GM23338 (cell line): ENCODE measurements around the gene PPFIA2. TPM values are rescaled to one million over a fixed set of nuclear protein-coding genes. Genes with fewer than 3 reads are reported as not detected.

ENCODE experiments used
- ATAC-seq: fragments of 200-7000 bp; cut with Tn5 transposase; 3 replicates; pipeline ENCODE4 v1.9.1; 2020
- DNase-seq: peaks from one replicate; pipeline ENCODE4 v3.0.0-alpha.2; 2015; ENCODE audit warnings: low spot score
- H2AFZ ChIP-seq: fragments of 200-600 bp; sonication (generic); 2 replicates; pipeline ENCODE4 v1.8.0; 2016; ENCODE audit warnings: antibody characterized with exemption, mild to moderate bottlenecking, moderate library complexity
- H3F3A ChIP-seq: fragments of 200-600 bp; sonication (generic); replicated peaks from 2 replicates; pipeline ENCODE4 v1.8.0; 2017; ENCODE audit warnings: antibody characterized with exemption, mixed run types, low read depth
- H3K27ac ChIP-seq: fragments of 200-600 bp; sonication (generic); 2 replicates; pipeline ENCODE4 v1.6.1; 2016; ENCODE audit warnings: low read depth
- H3K27me3 ChIP-seq: fragments of 200-600 bp; sonication (generic); 2 replicates; pipeline ENCODE4 v1.8.0; 2016; ENCODE audit warnings: mild to moderate bottlenecking, mixed run types, moderate library complexity; ENCODE audit not compliant: insufficient read depth
- H3K36me3 ChIP-seq: fragments of 200-600 bp; sonication (generic); 2 replicates; pipeline ENCODE4 v1.8.0; 2016; ENCODE audit warnings: mild to moderate bottlenecking; ENCODE audit not compliant: insufficient read depth
- H3K4me1 ChIP-seq: fragments of 200-600 bp; sonication (generic); 2 replicates; pipeline ENCODE4 v1.8.0; 2016; ENCODE audit warnings: mild to moderate bottlenecking, moderate library complexity; ENCODE audit not compliant: insufficient read depth
- H3K4me2 ChIP-seq: fragments of 200-600 bp; sonication (generic); 2 replicates; pipeline ENCODE4 v1.7.1; 2017; ENCODE audit warnings: mixed run types
- H3K4me3 ChIP-seq: fragments of 200-600 bp; sonication (generic); 2 replicates; pipeline ENCODE4 v1.6.1; 2016; ENCODE audit warnings: mixed run types
- H3K79me2 ChIP-seq: fragments of 200-600 bp; sonication (generic); replicated peaks from 2 replicates; pipeline ENCODE4 v1.8.0; 2017; ENCODE audit warnings: mild to moderate bottlenecking; ENCODE audit not compliant: insufficient read depth
- H3K9me2 ChIP-seq: fragments of 200-600 bp; sonication (generic); 2 replicates; pipeline ENCODE4 v1.8.0; 2017; ENCODE audit not compliant: insufficient read depth
- H4K20me1 ChIP-seq: fragments of 200-600 bp; sonication (generic); replicated peaks from 2 replicates; pipeline ENCODE4 v1.8.0; 2017; ENCODE audit warnings: mild to moderate bottlenecking; ENCODE audit not compliant: insufficient read depth
- H3K27ac Mint-ChIP-seq: 2 replicates; pipeline ENCODE4 v1.8.0; 2020; ENCODE audit warnings: inconsistent platforms, mild to moderate bottlenecking, moderate library complexity, mixed read lengths
- H3K27me3 Mint-ChIP-seq: 3 replicates; pipeline ENCODE4 v1.8.0; 2022; ENCODE audit warnings: low read depth, mild to moderate bottlenecking, moderate library complexity, mixed read lengths, inconsistent platforms; ENCODE audit not compliant: insufficient read depth, poor library complexity
- H3K36me3 Mint-ChIP-seq: 3 replicates; pipeline ENCODE4 v1.8.0; 2021; ENCODE audit warnings: low read depth, mild to moderate bottlenecking, inconsistent platforms, moderate library complexity, mixed read lengths
- H3K4me1 Mint-ChIP-seq: 3 replicates; pipeline ENCODE4 v1.8.0; 2020; ENCODE audit warnings: mild to moderate bottlenecking, inconsistent platforms, mixed read lengths
- H3K4me3 Mint-ChIP-seq: 3 replicates; pipeline ENCODE4 v1.8.0; 2021; ENCODE audit warnings: moderate library complexity, mild to moderate bottlenecking, inconsistent platforms, mixed read lengths
- H3K9me3 Mint-ChIP-seq: 3 replicates; pipeline ENCODE4 v1.8.0; 2020; ENCODE audit warnings: moderate library complexity, mild to moderate bottlenecking, inconsistent platforms, mixed read lengths
- CTCF ChIP-seq, 2 experiments: fragments of 200-600 bp in 1 of 2; sonication (generic) in 1 of 2; conservative IDR thresholded peaks; 2 replicates each; pipeline versions ENCODE4 v1.5.1 to v1.6.1; 2016 to 2017; ENCODE audit warnings: antibody characterized with exemption in 2 of 2, low read depth in 2 of 2, mild to moderate bottlenecking in 2 of 2, moderate library complexity in 1 of 2
- EZH2 ChIP-seq: fragments of 200-600 bp; sonication (generic); IDR thresholded peaks from one replicate; pipeline ENCODE4 v1.8.0; 2017; ENCODE audit warnings: antibody characterized with exemption, mild to moderate bottlenecking, low read depth; ENCODE audit not compliant: unreplicated experiment
- EZH2phosphoT487 ChIP-seq: fragments of 200-600 bp; sonication (generic); IDR thresholded peaks from one replicate; pipeline ENCODE4 v1.8.1; 2018; ENCODE audit warnings: antibody characterized with exemption; ENCODE audit not compliant: unreplicated experiment
- NANOG ChIP-seq: IDR thresholded peaks from 2 replicates; pipeline ENCODE4 v1.6.1; 2016; ENCODE audit warnings: antibody characterized with exemption, borderline replicate concordance
- POLR2AphosphoS5 ChIP-seq: IDR thresholded peaks from 2 replicates; pipeline ENCODE4 v1.6.1; 2016; ENCODE audit warnings: antibody characterized with exemption, low read depth
- REST ChIP-seq: IDR thresholded peaks from one replicate; pipeline ENCODE4 v1.6.1; 2018; ENCODE audit warnings: antibody characterized with exemption; ENCODE audit not compliant: unreplicated experiment
- ZNF462 ChIP-seq: fragments of 250-450 bp; sonication (Bioruptor Pico); IDR thresholded peaks from 2 replicates; pipeline ENCODE4 v1.5.0; 2020; ENCODE audit warnings: mild to moderate bottlenecking, moderate library complexity
- polyA plus RNA-seq: library from polyadenylated mRNA; unstranded; fragments of >200 nt; fragmentation: Nextera tagmentation; extraction: Ambion mirVana; gene quantifications from 2 replicates; pipeline ENCODE4 v1.2.1, GENCODE V29; 2016
- total RNA-seq: library from RNA; depleted of rRNA; stranded (reverse); fragments of >200 nt; shearing (Covaris generic); gene quantifications from 2 replicates; pipeline ENCODE4 v1.2.3, GENCODE V29; 2014

PPFIA2 gene
- total and polyA plus RNA-seq, 2 experiments from 2014 or later = 5.4 to 7.2 TPM

GRCh38 chr12:81360916-81361315, 398.2 kb downstream of the PPFIA2 start:
- Histone ChIP-seq H3K4me3 (no peak overlapping the region), H3F3A (no peaks in the 10 kb centered on the region), H3K36me3 (no peaks in the 10 kb centered on the region), H3K4me2 (no peak overlapping the region), H3K27me3 (no peaks in the 10 kb centered on the region), H3K9me2 (no peaks in the 10 kb centered on the region), H3K79me2 (no peaks in the 10 kb centered on the region), H4K20me1 (no peaks in the 10 kb centered on the region), H2AFZ (no peak overlapping the region), H3K27ac (no peak overlapping the region), H3K4me1 (no peaks in the 10 kb centered on the region)
- no peaks in the 10 kb centered on the region for H3K9me3 Mint-ChIP-seq
- H3K36me3 Mint-ChIP-seq = no peaks in the 10 kb centered on the region
- H3K4me1 Mint-ChIP-seq = no peaks in the 10 kb centered on the region
- ATAC-seq (no peak), DNase-seq (no peak)
- TF ChIP-seq REST (no peak), CTCF (conservative IDR thresholded peaks at IDR 0.05; ENCODE audit: low read depth in 2 of 2) (no peak), EZH2 (no peak), POLR2AphosphoS5 (no peak), NANOG (no peak)
- no peak overlapping the region for H3K4me3 Mint-ChIP-seq
- H3K27ac Mint-ChIP-seq = no peak overlapping the region
- H3K27me3 Mint-ChIP-seq = no peaks in the 10 kb centered on the region

- no peak overlapping the region for H3K4me3 ChIP-seq
- no peak overlapping the region for H3K4me3 Mint-ChIP-seq
- no peaks in the 10 kb centered on the region for H3F3A ChIP-seq
- H3K9me2 ChIP-seq = no peaks in the 10 kb centered on the region
- H3K9me3 Mint-ChIP-seq = no peaks in the 10 kb centered on the region
- H3K79me2 ChIP-seq = no peaks in the 10 kb centered on the region
- H3K27me3 Mint-ChIP-seq = no peaks in the 10 kb centered on the region
- H3K4me1 ChIP-seq = no peaks in the 10 kb centered on the region
- H3K27ac ChIP-seq = no peak overlapping the region
- DNase-seq (no peak), ATAC-seq (no peak)
- no peaks in the 10 kb centered on the region for H3K27me3 ChIP-seq
- no peaks in the 10 kb centered on the region for H3K36me3 ChIP-seq
- H3K4me2 ChIP-seq = no peak overlapping the region
- no peaks in the 10 kb centered on the region for H4K20me1 ChIP-seq
- H3K4me1 Mint-ChIP-seq = no peaks in the 10 kb centered on the region
- H3K27ac Mint-ChIP-seq = peak overlapping the region; percentile 14
- H3K36me3 Mint-ChIP-seq = no peaks in the 10 kb centered on the region
- no peak overlapping the region for H2AFZ ChIP-seq
- TF ChIP-seq EZH2phosphoT487 (no peak), CTCF (conservative IDR thresholded peaks at IDR 0.05; ENCODE audit: low read depth in 2 of 2) (no peak), ZNF462 (CRISPR knock-in tag) (no peak)
These were observed 399.4 kb downstream of the PPFIA2 start for GRCh38 chr12:81359736-81360135.
